ENCODE data around the gene SH3BP1.
A peak's percentile ranks its signal among the peaks of the same experiment; 100 is the strongest.

SH3BP1 gene

GRCh38 chr22:37624017-37624365 is 15.5 kb upstream of the SH3BP1 start:
- TF ChIP-seq CTCF (IDR thresholded peaks at IDR 0.05; ENCODE audit: control extremely low read depth, extremely low read depth, low read depth, missing control alignments), result no peak
- CTCF ChIA-PET, result interaction anchor here (0.8 to 14.3 kb wide), 8 partner anchors 11 to 62 kb away, joined by 3 to 248 read pairs (median 11); partner anchors contain the start of genes GGA1, NOL12 and SH3BP1
- DNase-seq (ENCODE audit: extremely low spot score), result no peak
- POLR2A ChIA-PET, result no interaction called here

- POLR2A ChIA-PET, result interaction anchor here (1.6 kb wide), 1 partner anchor 9 kb away, joined by 6 read pairs; no protein-coding TSS in a partner anchor
- TF ChIP-seq CTCF (IDR thresholded peaks at IDR 0.05; ENCODE audit: control extremely low read depth, extremely low read depth, low read depth, missing control alignments), result no peak
- DNase-seq (ENCODE audit: extremely low spot score), result no peak
- CTCF ChIA-PET, result interaction anchor here (0.6 to 14.7 kb wide), 9 partner anchors 10 to 58 kb away, joined by 3 to 248 read pairs (median 6); partner anchors contain the start of genes GGA1 and SH3BP1
These were observed 14.6 kb upstream of the SH3BP1 start for GRCh38 chr22:37624876-37625275.

- TF ChIP-seq CTCF (IDR thresholded peaks at IDR 0.05; ENCODE audit: control extremely low read depth, extremely low read depth, low read depth, missing control alignments), result no peak
- CTCF ChIA-PET, result interaction anchor here (1.2 to 14.7 kb wide), 7 partner anchors 9 to 57 kb away, joined by 3 to 248 read pairs (median 21); partner anchors contain the start of genes GGA1 and SH3BP1
- POLR2A ChIA-PET, result interaction anchor here (1.6 kb wide), 1 partner anchor 8 kb away, joined by 6 read pairs; no protein-coding TSS in a partner anchor
- no peak for DNase-seq (ENCODE audit: extremely low spot score)
These were observed 13.7 kb upstream of the SH3BP1 start for GRCh38 chr22:37625737-37626136.

GRCh38 chr22:37626144-37626543 is 13.3 kb upstream of the SH3BP1 start:
- DNase-seq (ENCODE audit: extremely low spot score), result peak; percentile 43
- no peak for TF ChIP-seq CTCF (IDR thresholded peaks at IDR 0.05; ENCODE audit: control extremely low read depth, extremely low read depth, low read depth, missing control alignments)
- CTCF ChIA-PET, result interaction anchor here (0.9 to 14.7 kb wide), 6 partner anchors 8 to 55 kb away, joined by 3 to 248 read pairs (median 62); partner anchors contain the start of genes GGA1 and SH3BP1
- POLR2A ChIA-PET, result interaction anchor here (1.6 kb wide), 1 partner anchor 8 kb away, joined by 6 read pairs; no protein-coding TSS in a partner anchor

- no peak for TF ChIP-seq CTCF (IDR thresholded peaks at IDR 0.05; ENCODE audit: control extremely low read depth, extremely low read depth, low read depth, missing control alignments)
- no peak for DNase-seq (ENCODE audit: extremely low spot score)
- POLR2A ChIA-PET, result no interaction called here
- CTCF ChIA-PET, result interaction anchor here (0.5 to 14.7 kb wide), 8 partner anchors 8 to 1486 kb away, joined by 3 to 248 read pairs (median 12); partner anchors contain the start of genes GGA1 and SH3BP1
These were observed 12.9 kb upstream of the SH3BP1 start for GRCh38 chr22:37626556-37627075.

- ChIA-PET CTCF (interaction anchor here (0.5 to 14.7 kb wide), 11 partner anchors 7 to 1485 kb away, joined by 3 to 248 read pairs (median 3); partner anchors contain the start of genes GGA1 and SH3BP1), POLR2A (no interaction called here)
- TF ChIP-seq CTCF (IDR thresholded peaks at IDR 0.05; ENCODE audit: control extremely low read depth, extremely low read depth, low read depth, missing control alignments), result no peak
- DNase-seq (ENCODE audit: extremely low spot score), result no peak
These were observed 12.3 kb upstream of the SH3BP1 start for GRCh38 chr22:37627121-37627520.
